GM12864 (cell line): ENCODE results near the gene MRPS2.

ENCODE experiments used
- DNase-seq: peaks from one replicate; pipeline ENCODE4 v3.0.0-alpha.2; 2011; ENCODE audit warnings: low read depth
- H3K4me3 ChIP-seq: 2 replicates; pipeline ENCODE4 v1.5.1; 2011; ENCODE audit warnings: mild to moderate bottlenecking, low read depth, low read length, control low read depth
- CTCF ChIP-seq: IDR thresholded peaks from 2 replicates; pipeline ENCODE4 v1.5.1; 2011; ENCODE audit warnings: low read depth, mild to moderate bottlenecking, moderate library complexity, low read length, control low read depth, inconsistent platforms; ENCODE audit errors: missing control alignments

Gene MRPS2

DNA sequence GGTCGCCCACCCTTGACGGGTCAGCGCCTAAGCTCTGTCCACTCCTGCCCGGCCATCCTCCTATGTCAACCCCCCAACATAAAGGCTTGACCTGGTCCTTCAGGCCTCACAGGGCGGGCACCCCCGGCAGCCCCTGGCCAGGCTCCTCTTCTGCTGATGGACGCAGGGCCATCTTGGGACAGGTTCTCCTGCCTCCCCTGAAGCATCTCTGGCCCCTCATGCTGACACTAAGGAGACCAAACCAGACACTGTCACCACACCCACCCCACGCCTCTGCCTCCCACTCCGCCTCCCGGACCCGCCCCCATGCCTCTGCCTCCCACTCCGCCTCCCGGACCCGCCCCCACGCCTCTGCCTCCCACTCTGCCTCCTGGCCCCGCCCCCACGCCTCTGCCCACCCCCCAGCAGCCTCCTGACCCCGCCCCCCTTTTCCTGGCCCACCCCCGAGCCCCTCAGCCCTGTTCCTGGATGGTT, 52.3 kb downstream of the MRPS2 start:
- DNase-seq, result no peak
- no peak for TF ChIP-seq CTCF

More for the DNA sequence above, 52.3 kb downstream of the MRPS2 start:
- H3K4me3 ChIP-seq, result no peak overlapping the region
